HG03175 (cell line): Measurements from ENCODE around the gene GRIK2.

Experiments used
- ATAC-seq: cut with Tn5 transposase; IDR thresholded peaks from one replicate; pipeline ENCODE4 v1.9.1; 2021; ENCODE audit warnings: mild to moderate bottlenecking, moderate library complexity; ENCODE audit not compliant: unreplicated experiment

The GRIK2 gene

DNA sequence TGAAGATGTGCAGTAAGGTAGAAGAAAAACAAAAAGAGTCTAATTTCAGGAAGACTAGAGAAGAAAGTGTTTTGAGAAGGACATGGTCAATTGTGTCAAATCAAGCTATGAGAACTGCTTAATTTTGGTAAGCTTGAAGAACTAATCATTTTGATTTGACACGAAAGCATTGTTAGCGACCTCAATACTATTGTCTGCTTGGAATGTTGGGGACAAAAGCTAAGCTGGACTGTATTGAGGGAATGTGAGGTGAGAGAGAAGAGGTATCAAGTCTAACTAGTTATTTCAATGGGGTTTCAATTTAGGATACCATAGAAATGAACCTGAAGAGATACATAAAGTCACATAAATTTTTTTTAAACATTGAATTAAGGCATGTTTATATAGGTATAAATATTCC, 309.8 kb downstream of the GRIK2 start:
- no peak for ATAC-seq

DNA sequence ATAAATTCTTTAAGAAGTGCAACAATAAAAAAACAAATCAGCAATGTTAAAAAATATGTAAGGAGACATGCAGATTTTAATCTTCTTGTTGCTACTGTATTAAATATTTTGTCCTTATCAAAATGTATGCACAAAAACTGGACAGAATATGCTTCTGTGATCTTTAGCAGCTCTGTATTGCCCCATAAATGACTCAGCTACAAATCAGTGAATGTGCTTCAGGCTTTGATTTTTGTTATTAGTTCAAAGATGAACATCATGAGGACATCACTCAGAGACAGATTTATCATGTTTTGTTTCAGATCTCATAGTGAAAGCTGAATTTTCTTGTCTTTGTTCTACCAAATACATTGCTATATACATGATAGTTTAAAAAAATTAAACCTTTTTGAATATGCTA, 312.4 kb downstream of the GRIK2 start:
- ATAC-seq, result no peak

DNA sequence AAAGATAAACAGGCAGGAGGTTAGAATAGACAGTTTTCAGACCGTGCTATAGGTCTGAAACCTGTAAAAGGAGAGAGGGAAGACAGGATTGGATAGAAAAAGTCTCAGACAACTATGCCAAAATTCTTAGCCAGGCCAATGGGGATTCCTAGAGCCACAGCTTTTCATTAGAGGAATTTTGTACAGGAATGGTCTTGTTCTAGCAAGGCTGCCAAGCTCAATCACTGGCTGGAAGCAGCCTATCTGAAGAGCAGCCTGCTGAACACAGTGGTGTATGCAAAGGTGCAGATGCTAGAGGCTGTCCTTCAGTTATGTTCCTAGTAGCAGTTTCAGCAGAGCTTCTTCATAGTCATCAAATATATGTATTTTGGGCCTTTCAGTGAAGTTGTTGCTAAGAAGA, 313.1 kb downstream of the GRIK2 start:
- ATAC-seq, result no peak

DNA sequence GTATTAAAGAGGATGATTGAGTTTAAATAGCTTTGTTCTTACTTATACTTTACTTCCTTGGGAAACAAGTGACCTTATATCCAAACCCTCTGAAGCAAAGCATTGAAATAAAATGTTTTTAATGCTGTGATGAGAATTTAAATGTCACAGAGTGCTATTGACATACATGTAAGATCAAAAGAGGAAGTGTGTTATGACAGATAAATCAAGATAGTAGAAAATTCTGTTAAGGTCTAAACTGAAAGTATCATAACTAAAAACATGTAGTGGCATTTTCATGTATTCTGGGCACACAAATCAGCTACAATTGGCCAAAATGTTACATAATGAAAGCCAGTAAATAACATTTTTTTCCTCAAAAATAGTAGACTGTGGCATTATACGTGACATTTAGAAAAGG, 318.0 kb downstream of the GRIK2 start:
- no peak for ATAC-seq

DNA sequence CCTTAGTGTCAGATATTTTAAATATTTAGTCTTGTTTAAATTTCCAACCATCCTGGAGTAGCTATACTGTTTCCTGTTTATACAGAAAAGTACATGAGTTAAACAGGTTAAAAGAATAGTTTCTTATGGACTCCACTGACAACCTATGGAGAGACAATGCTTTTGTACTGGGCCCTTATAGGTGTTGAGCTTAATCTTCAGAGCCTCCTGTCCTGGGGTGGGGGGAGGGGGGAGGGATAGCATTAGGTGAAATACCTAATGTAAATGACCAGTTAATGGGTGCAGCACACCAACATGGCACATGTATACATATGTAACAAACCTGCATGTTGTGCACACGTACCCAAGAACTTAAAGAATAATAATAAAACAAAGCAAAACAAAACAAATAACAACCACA, 322.9 kb downstream of the GRIK2 start:
- no peak for ATAC-seq

DNA sequence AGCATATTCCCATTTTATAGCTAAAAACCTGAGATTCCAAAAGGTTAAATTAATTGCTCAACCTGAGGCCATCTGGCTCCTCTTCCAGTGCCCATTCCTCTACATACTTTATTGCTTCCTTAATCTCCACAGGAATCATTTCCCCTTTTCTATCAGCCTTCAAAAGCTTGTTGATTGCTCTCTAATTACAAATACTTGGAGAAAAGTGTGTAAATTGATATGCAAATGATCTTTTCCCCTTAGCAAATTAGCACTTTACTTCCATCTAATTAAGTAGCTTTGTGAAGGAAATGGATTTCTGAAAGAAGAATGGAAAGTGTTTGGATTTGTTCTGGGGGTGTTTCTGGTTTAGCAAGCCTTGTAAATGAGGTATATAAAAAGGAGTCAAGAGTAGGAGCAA, 323.3 kb downstream of the GRIK2 start:
- ATAC-seq, result no peak

DNA sequence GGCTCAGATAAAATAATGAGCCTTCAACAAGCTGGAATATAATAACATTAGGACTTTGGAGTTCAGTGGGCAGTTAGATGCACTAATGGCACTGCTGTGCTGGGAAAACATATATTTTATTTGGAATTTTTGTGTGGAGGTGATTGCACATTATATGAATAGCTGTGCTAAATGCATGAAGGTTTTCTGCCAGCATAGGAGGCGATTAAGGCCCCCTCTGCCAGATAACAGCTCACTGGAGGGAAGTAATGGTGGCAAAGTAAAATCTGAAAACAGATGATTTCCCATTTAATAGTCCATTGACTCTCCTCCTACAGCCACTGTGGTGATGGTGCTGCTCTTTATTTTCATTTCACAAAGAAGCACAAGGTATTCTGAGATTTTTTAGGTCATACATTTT, 326.0 kb downstream of the GRIK2 start:
- no peak for ATAC-seq

DNA sequence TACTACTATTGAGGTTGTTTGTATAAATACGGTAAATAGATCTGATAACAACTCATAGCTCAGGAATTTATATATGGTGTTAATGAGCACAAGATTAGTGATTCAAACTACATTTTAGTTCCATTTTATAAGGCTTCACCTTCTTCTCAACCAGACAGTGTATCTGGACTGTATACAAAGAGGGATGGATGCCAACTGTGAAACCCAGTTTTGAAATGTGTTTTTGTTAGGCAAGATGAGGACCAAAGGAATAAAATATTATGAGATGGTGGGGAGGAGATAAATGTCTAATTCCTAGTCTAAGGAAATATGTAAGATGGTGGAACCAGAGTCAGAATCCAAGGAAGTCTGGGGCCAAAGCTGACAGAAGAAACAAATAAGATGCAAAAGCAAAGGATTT, 329.0 kb downstream of the GRIK2 start:
- no peak for ATAC-seq

DNA sequence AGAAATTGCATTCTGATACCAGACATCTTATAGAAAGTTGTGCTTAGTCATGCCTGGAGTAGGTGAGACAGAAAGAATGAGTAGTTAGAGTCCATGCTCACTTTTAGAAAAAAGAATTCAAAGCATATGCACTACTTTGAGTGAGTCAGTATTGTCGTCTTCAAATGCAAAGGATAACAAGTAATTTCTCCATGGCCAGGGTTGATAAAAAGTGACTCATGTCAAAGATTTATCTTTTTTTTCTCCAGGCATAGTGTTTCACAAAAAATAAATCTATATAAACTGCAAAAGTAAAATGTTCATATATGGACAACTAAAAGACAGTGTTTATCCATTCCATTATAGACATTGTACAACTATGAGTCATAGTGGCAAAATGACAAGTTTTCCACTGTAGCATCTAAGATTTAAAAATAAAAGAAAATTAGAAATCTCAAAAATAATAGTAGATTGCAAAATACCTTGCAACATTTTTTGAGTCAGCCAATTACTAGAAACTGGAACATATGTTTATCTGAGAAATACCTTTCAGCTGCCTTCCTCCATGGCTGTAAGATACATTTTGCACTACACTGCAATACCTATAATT, 329.6 kb downstream of the GRIK2 start:
- ATAC-seq, result no peak

DNA sequence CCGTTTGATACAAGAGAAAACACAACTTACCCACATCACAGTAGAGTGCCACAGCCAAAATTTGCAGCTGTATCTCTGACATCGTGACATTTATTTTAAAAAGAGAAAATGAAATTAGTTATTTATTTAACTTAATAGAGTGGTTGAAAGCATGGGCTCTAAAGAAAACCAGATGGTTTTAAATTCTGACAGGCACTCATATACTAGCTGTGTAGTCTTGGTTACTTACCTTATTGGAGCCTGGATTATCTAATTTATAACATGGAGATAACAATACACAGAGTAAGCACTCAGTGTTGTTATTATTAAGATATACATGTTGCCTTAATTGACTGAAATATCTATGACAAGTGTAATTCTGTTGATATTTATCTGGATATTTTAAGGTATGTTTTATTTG, 334.9 kb downstream of the GRIK2 start:
- no peak for ATAC-seq

DNA sequence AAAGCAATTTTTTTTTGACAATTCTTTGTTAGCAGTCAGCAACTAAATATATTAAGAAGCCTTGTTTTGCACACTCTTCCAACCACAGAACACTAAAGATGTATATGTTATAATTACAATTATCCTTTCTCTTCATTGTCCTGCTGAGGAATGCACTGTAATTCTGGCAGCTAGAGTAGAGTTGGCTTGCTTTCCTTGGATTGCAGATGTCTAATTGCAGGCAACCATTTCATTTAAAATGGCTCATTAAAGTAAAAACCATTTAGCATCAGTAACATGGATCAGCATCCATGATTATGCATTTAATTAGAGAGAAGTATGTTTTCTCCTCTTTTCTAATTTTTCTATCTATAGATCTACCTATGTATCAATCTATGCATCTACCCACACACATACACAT, 335.4 kb downstream of the GRIK2 start:
- no peak for ATAC-seq

DNA sequence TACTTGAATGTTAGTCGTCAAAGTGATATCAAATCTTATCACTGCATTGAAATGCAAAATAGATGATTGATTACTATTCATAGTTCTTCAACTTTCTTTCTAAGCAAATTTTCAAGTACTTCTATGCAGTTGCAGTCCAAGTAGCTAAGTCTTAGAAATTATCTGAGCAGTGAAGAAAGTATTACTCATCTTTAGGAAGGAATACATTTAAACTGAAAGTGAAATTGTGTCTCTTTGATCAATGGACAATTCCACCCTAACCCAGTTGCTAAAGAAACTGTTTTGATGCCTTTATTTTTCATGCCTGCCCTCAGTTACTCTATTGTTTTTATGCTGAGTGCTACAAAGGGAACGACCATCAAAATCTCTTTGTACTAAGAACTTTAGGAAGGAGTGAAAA, 337.4 kb downstream of the GRIK2 start:
- no peak for ATAC-seq

DNA sequence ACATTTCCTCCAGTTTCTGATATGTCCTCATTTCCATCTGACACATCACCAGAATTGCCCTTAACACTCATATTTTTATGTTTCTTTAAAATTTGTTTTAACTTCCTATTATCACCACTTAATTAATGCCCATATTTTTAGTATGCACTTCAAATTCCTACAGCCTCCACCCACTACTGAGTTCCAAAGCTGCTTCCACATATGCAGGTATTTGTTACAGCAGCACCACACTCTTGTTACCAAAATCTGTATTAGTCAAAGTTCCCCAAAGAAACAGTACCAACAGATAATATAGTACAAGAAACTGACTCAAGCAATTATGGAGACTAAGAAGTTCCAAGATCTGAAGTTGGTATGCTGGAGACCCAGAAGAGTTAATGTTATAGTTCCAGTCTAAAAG, 340.4 kb downstream of the GRIK2 start:
- ATAC-seq, result no peak

DNA sequence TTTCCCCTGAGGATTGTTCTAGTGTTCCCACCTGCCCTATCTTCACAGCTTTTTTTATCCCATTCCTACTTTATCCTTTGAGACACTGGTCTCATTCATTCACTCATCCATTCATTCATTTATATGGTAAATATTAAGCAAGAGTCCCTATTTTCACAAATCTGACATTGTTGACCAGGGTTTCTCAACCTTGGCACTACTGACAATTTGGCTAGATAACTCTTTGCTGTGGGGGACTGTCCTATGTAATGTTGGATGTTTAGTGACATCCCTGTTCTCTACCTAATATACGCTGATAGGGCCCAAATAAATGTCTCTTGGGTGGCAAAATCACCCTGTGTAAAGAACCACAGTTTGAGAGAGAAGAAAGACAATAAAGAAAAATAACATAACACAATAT, 345.0 kb downstream of the GRIK2 start:
- ATAC-seq, result no peak

DNA sequence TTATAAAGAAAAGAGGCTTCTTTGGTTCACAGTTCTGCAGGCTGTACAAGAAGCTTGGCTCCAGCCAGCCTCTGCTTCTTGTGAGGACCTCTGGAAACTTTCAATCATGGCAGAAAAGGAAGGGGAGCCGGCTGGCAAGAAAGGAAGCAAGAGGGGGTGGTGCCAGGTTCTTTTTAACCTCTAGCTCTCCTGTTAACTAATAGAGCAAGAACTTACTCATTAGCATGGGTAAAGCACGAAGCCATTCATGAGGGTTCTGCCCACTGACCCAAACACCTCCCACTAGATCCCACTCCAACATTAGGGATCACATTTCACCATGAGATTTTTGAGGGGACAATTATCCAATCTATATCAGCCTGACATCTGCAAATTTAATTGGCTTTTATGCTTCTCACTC, 347.1 kb downstream of the GRIK2 start:
- ATAC-seq, result no peak

DNA sequence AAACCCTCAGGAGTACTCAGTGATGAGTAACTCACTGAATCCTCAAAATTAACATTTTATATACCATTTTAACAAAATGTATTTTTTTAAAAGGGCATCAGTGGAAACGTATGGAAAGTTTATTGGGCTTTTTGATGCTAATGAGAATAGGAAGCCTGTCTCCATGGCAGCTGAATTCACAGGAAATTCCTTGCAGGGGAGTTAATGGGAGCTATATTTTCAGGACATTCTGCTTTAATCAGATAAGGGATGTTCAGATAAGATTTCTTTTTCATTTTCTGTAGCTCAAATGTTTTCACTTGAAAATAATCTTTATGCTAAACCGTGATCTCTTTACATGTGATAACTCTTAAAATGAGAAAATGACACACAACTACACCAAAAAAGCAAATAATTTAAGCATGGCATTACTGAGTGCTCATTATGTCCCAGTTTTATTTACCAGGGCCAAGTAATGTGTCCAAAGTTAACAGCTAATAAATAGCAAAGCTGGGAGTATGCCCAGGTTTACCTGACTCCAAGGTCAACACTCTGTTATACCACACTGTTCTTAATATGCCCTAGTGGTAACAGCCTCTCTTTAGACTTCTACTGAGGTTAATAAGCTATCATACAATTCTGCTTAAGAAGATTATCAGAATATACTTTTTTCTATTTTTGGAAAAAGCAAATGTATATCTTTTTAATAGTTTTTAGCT, 348.1 kb downstream of the GRIK2 start:
- no peak for ATAC-seq

DNA sequence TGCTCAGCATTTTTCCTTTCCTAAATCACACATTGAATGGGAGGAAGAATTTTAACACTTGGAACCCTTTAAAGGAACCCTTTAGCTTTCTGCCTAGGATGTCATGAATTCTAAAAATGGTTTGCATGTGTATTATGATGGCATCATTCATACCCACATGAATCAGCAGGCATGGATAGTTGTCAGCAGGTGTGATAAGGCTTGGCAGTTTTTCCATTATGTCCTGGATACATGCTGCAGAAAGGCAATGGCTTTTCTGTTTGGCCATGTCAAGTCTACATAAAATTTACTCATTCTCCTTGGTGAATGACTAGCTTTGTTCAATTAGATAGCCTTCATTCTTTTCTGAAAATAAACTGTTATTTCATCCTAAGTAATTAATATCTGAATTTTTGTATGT, 353.7 kb downstream of the GRIK2 start:
- ATAC-seq, result no peak

DNA sequence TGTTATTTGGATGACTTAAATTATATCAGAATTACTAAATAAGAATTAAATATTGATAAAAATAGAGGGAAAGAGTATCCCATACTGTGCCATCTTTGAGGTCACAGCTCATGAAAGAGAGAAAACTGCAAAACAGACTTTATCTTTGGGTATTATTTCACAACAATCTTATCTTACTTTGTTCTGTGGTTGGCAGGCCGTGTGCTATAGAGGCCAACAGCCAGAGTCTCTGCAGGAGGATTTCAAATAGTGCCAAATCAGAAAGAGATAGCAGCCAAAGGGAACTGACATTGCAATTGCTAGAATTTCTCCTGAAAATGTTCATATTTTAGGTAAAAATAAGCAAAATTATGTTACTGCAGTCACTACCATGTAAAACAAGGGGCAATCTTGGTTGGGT, 354.2 kb downstream of the GRIK2 start:
- no peak for ATAC-seq

DNA sequence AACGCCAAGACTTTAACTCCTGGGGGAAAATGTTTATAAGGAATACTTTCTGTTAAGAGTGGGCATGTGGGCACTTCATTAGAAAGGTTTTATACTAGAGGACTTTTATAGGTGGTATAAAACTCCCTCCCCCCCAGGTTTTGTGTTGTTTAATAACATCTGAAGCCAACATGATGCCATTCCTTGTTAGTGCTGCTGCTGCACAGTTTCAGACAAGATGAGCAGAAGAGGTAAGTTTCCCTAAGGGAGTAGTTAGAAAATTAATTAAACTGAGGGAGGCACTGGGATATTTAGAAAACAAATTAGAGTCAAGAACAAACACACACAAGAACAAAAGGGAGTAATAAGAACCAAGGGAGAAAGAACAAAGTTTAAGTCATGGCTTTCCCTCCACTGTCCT, 362.4 kb downstream of the GRIK2 start:
- no peak for ATAC-seq

DNA sequence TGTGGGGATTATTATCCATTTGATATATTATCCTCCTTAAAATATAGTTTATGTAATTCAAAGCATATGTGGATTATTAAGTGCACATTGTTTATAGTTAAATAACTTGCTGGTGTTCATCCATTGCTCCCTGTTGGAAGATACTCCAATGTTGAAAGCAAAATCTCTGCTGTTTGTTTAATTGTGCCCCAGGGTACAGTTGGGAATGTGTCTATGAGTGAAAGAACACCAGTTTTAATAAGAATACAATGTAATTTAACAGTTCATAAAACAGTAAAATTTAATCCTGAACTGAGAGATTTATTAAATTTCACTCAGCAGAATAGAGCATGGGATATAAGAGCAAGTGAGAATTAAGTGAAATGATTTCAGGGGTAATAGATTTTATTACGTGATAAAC, 364.9 kb downstream of the GRIK2 start:
- no peak for ATAC-seq

DNA sequence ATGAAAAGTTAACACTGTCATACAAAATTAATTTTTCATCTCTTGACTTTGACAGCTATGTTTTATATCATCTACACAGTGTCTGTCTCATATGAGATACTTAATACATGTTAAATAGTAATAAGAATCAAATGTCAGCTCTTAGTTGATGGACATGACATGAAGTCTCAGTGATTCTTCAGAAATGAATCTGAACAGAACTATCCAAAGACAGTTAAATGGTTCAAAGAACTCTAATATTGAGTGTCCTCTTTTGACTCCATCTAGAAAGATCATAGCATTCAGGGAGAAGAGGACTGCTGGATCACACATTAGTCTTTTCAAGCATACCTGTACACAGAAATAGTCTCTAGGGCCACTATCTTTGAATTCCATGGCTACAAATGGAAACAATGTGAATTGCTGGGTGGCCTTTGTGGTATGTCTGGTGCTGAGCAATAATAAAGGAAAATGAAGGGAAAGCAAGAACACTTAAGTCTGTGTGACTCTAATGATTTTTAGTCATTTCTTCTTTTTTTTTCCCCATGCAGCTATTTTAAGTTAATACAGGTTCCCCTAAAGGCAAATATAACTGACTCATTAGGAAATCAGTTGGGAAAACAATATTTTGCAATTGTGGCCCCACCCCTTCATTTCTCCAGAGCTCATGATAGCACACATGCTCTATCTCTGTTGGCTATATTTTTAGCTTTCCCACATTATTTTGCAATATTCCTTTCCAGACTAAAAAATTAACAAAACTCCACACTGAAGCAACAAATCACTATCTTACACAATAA, 367.5 kb downstream of the GRIK2 start:
- no peak for ATAC-seq

DNA sequence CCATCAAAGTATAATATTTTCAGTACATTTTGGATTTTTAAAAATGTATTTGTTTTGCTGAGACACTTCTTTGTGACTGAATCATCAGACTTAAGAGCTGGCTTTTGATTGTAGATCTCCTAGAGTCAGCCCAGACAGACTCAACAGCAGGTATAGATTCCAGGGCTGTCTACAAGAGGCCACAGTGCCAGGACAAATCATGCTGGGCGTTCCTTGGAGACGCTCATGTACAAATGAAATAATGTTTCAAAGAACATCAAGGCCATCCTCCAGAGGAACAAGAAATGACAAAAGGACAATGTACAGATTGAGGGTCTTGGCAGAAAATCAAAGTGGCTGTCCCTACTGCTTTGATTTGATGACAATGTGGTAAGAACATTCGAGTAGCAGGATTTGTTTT, 369.3 kb downstream of the GRIK2 start:
- no peak for ATAC-seq
